Measurements from ENCODE around the gene ZDHHC21.

Gene ZDHHC21

GRCh38 chr9:14584571-14584970 is 108.7 kb downstream of the ZDHHC21 start:
- Histone ChIP-seq H3K9me2 (replicated peaks; ENCODE audit: insufficient read depth, low read length) (no peaks in the 10 kb centered on the region), H3K9me3 (ENCODE audit: insufficient read depth, low read length) (0 out of 2 replicates have a peak, but pooled peaks cover 6% of the 10 kb centered on the region), H3K4me3 (ENCODE audit: insufficient read depth, low read length, poor library complexity, severe bottlenecking) (no peak overlapping the region), H3K27ac (ENCODE audit: low read depth, low read length) (no peak overlapping the region), H3K4me2 (ENCODE audit: low read depth, low read length, poor library complexity, severe bottlenecking) (no peak overlapping the region), H3K36me3 (ENCODE audit: low read length) (no peaks in the 10 kb centered on the region), H3K9ac (ENCODE audit: low read length) (no peak overlapping the region), H3K27me3 (ENCODE audit: low read length) (no peaks in the 10 kb centered on the region), H4K20me1 (ENCODE audit: low read depth, low read length) (no peaks in the 10 kb centered on the region), H2AFZ (ENCODE audit: low read depth, low read length, severe bottlenecking) (no peak overlapping the region), H3K79me2 (ENCODE audit: insufficient read depth, low read length) (no peaks in the 10 kb centered on the region), H3F3A (ENCODE audit: insufficient read depth) (no peaks in the 10 kb centered on the region)
- TF ChIP-seq, protein P1, sequence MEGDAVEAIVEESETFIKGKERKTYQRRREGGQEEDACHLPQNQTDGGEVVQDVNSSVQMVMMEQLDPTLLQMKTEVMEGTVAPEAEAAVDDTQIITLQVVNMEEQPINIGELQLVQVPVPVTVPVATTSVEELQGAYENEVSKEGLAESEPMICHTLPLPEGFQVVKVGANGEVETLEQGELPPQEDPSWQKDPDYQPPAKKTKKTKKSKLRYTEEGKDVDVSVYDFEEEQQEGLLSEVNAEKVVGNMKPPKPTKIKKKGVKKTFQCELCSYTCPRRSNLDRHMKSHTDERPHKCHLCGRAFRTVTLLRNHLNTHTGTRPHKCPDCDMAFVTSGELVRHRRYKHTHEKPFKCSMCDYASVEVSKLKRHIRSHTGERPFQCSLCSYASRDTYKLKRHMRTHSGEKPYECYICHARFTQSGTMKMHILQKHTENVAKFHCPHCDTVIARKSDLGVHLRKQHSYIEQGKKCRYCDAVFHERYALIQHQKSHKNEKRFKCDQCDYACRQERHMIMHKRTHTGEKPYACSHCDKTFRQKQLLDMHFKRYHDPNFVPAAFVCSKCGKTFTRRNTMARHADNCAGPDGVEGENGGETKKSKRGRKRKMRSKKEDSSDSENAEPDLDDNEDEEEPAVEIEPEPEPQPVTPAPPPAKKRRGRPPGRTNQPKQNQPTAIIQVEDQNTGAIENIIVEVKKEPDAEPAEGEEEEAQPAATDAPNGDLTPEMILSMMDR (IDR thresholded peaks at IDR 0.05; ENCODE audit: insufficient read depth, low read length, poor library complexity, severe bottlenecking), result no peak
- no peak for TF ChIP-seq EZH2phosphoT487 (conservative IDR thresholded peaks at IDR 0.05; ENCODE audit: low read length)

GRCh38 chr9:14578030-14578429 is 115.2 kb downstream of the ZDHHC21 start:
- no peaks in the 10 kb centered on the region for H3K9me2 ChIP-seq (replicated peaks; ENCODE audit: insufficient read depth, low read length)
- no peak overlapping the region for H3K4me2 ChIP-seq (ENCODE audit: low read depth, low read length, poor library complexity, severe bottlenecking)
- no peak overlapping the region for H3K4me3 ChIP-seq (ENCODE audit: insufficient read depth, low read length, poor library complexity, severe bottlenecking)
- no peaks in the 10 kb centered on the region for H4K20me1 ChIP-seq (ENCODE audit: low read depth, low read length)
- H3K9me3 ChIP-seq (ENCODE audit: insufficient read depth, low read length), result 0 out of 2 replicates have a peak, but pooled peaks cover 6% of the 10 kb centered on the region
- H3K36me3 ChIP-seq (ENCODE audit: low read length), result no peaks in the 10 kb centered on the region
- no peaks in the 10 kb centered on the region for H3K79me2 ChIP-seq (ENCODE audit: insufficient read depth, low read length)
- H3K27ac ChIP-seq (ENCODE audit: low read depth, low read length), result no peak overlapping the region
- no peak overlapping the region for H2AFZ ChIP-seq (ENCODE audit: low read depth, low read length, severe bottlenecking)
- no peaks in the 10 kb centered on the region for H3F3A ChIP-seq (ENCODE audit: insufficient read depth)
- H3K27me3 ChIP-seq (ENCODE audit: low read length), result no peaks in the 10 kb centered on the region
- TF ChIP-seq, protein P1 (IDR thresholded peaks at IDR 0.05; ENCODE audit: insufficient read depth, low read length, poor library complexity, severe bottlenecking), result no peak
- TF ChIP-seq EZH2phosphoT487 (conservative IDR thresholded peaks at IDR 0.05; ENCODE audit: low read length), result no peak
- no peak overlapping the region for H3K9ac ChIP-seq (ENCODE audit: low read length)

DNA sequence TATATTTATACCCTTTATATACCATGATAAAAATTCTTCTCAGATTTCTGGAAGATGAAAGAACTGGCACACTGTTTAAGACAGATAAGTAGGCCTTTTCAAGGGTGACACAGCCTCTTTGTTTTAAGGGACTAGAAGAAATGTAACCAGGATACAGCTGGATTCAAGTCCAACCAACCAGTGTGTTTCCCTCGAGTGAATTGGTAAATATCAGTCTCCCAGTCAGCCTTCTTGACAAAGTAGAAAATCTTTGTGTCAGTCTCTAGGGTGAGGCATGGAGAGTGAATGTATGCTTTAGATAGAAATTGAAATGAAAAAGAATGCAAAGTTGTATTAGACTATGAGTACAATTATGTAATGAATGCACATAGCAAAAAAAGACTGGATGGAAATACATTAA is 119.1 kb downstream of the ZDHHC21 start:
- no peak for TF ChIP-seq EZH2phosphoT487 (conservative IDR thresholded peaks at IDR 0.05; ENCODE audit: low read length)
- TF ChIP-seq, protein P1 (IDR thresholded peaks at IDR 0.05; ENCODE audit: insufficient read depth, low read length, poor library complexity, severe bottlenecking), result no peak
- H2AFZ ChIP-seq (ENCODE audit: low read depth, low read length, severe bottlenecking), result no peak overlapping the region
- no peak overlapping the region for H3K27ac ChIP-seq (ENCODE audit: low read depth, low read length)
- H3F3A ChIP-seq (ENCODE audit: insufficient read depth), result no peaks in the 10 kb centered on the region
- no peak overlapping the region for H3K4me3 ChIP-seq (ENCODE audit: insufficient read depth, low read length, poor library complexity, severe bottlenecking)
- no peaks in the 10 kb centered on the region for H3K9me3 ChIP-seq (ENCODE audit: insufficient read depth, low read length)
- H3K4me2 ChIP-seq (ENCODE audit: low read depth, low read length, poor library complexity, severe bottlenecking), result no peak overlapping the region
- H4K20me1 ChIP-seq (ENCODE audit: low read depth, low read length), result no peaks in the 10 kb centered on the region
- no peaks in the 10 kb centered on the region for H3K9me2 ChIP-seq (replicated peaks; ENCODE audit: insufficient read depth, low read length)
- H3K27me3 ChIP-seq (ENCODE audit: low read length), result no peaks in the 10 kb centered on the region
- no peaks in the 10 kb centered on the region for H3K36me3 ChIP-seq (ENCODE audit: low read length)
- no peak overlapping the region for H3K9ac ChIP-seq (ENCODE audit: low read length)
- no peaks in the 10 kb centered on the region for H3K79me2 ChIP-seq (ENCODE audit: insufficient read depth, low read length)
